ENCODE measurements around the gene ANKRD66. TPM values are rescaled to one million over a fixed set of nuclear protein-coding genes. Genes with fewer than 3 reads are reported as not detected.
"Not testable (repeated sequence)": the region's sequence is repeated elsewhere in the genome, so short reads cannot be mapped to it uniquely, and the experiment has no call there.

The ANKRD66 gene
- total RNA-seq, 1 experiment from 2014 or later: not detected

DNA sequence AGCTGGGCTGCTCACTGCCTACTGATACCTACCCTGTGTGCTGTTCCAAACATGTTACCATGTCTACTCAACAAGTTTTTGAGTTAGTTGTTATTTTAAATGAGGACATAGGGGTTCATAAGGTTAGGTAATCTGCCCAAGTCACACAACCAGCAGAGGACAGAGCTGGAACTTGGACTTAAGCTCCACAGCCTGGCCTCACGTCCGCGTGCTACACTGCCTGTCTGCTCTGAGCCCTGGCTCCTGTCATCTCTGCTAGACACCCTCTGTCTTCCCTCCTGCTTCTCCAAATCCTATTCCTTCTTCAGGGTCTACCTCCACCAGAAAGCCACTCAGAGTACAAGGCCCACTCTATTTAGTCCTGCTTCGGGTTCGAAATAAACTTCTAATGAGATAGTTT, 18.2 kb downstream of the ANKRD66 start:
- Histone ChIP-seq H3K4me1 (no peaks in the 10 kb centered on the region), H3K36me3 (no peaks in the 10 kb centered on the region)
- DNase-seq: no peak

DNA sequence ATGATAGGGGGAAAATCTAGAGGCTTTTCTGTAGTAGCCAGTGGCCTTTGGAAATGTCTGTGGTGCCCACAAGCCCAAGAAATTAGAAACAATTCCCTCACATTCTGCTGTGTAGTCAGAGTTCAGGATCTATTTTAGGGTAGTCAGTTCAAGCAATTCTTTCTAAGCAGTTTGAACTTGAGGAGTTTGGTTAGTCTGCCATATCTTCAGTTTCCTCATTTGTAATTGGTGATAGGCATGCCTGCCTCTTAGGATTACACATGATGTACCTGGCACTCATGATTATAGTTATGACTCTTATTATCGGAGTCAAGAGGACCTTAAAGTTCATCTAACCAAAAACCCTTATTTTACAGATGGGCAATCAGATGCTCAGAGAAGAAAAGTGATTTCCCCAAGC, 25.3 kb downstream of the ANKRD66 start:
- H3K36me3 ChIP-seq: no peaks in the 10 kb centered on the region

More for the DNA sequence above, 18.2 kb downstream of the ANKRD66 start:
- H3K27me3 ChIP-seq: no peaks in the 10 kb centered on the region
- no peaks in the 10 kb centered on the region for H3K9me3 ChIP-seq (replicated peaks)
- no peak overlapping the region for H3K27ac ChIP-seq
- no peak overlapping the region for H3K4me3 ChIP-seq

DNA sequence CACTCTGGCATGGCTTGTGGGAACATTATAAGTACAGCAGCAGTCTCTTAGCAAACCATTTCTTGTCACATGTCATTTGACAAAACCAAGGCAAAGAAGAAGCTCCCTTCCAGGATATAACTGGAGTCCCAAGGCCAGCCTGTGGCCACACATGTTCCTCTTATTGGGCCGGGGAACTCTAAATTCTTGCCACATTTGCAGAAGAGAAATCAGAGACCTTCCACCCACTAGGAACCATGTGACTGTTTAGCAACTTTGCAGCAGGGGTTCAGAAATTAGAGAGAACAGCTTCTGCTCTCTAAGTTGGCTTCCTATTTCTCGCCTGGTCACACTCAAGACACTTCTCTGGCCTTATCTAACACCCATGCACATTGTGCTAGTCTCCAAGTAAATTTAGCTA, 26.0 kb downstream of the ANKRD66 start:
- Histone ChIP-seq H3K27me3 (no peaks in the 10 kb centered on the region), H3K4me3 (no peak overlapping the region), H3K27ac (no peak overlapping the region), H3K36me3 (no peaks in the 10 kb centered on the region), H3K9me3 (replicated peaks) (no peaks in the 10 kb centered on the region), H3K4me1 (no peaks in the 10 kb centered on the region)
- no peak for DNase-seq

More for the DNA sequence above, 25.3 kb downstream of the ANKRD66 start:
- Histone ChIP-seq H3K9me3 (replicated peaks) (no peaks in the 10 kb centered on the region), H3K27ac (no peak overlapping the region), H3K27me3 (no peaks in the 10 kb centered on the region), H3K4me1 (no peaks in the 10 kb centered on the region), H3K4me3 (no peak overlapping the region)
- no peak for DNase-seq

DNA sequence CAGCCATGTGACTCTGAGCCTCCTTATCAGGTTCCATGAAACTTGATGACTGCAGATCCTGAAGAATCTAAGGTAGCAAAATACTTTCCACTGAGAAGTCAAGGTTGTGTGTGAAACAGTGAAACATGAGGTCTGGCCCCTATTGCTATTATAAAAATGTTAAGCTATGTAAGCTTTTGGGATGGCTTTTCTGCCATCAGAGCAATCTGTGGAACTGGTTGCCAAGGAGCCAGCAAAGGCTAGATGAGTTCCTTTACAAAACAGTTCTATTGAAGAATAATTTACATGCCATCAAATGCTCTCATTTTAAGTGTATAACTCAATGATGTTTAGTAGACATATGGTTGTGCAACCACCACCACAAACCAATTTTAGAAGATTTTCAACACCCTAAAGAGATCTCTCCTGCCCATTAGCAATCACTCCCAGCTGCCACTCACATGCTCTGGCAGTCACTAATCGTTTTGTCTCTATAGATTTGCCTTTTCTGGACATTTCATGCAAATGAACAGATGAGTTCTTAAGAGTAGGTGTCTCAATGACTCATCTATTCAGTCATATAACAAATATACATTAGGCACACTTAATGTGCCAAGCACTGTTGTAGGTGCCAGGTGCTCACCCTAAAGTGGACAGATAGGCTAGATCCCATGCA, 26.6 kb downstream of the ANKRD66 start:
- no peaks in the 10 kb centered on the region for H3K27me3 ChIP-seq
- no peak overlapping the region for H3K27ac ChIP-seq
- H3K9me3 ChIP-seq (replicated peaks): no peaks in the 10 kb centered on the region
- H3K36me3 ChIP-seq: no peaks in the 10 kb centered on the region
- DNase-seq: no peak
- no peaks in the 10 kb centered on the region for H3K4me1 ChIP-seq
- H3K4me3 ChIP-seq: no peak overlapping the region

DNA sequence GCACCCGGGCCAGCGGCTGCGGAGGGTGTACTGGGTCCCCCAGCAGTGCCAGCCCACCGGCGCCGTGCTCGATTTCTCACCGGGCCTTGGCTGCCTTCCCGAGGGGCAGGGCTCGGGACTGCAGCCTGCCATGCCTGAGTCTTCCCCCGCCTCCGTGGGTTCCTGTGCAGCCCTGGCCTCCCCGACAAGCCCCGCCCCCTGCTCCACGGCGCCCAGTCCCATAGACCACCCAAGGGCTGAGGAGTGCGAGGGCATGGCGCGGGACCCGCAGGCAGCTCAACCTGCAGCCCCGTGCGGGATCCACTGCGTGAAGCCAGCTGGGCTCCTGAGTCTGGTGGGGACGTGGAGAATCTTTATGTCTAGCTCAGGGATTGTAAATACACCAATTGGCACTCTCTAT, 28.0 kb downstream of the ANKRD66 start:
- not testable (repeated sequence) for DNase-seq; H3K27ac ChIP-seq; H3K4me1 ChIP-seq; H3K4me3 ChIP-seq; H3K27me3 ChIP-seq; H3K9me3 ChIP-seq (replicated peaks); H3K36me3 ChIP-seq

DNA sequence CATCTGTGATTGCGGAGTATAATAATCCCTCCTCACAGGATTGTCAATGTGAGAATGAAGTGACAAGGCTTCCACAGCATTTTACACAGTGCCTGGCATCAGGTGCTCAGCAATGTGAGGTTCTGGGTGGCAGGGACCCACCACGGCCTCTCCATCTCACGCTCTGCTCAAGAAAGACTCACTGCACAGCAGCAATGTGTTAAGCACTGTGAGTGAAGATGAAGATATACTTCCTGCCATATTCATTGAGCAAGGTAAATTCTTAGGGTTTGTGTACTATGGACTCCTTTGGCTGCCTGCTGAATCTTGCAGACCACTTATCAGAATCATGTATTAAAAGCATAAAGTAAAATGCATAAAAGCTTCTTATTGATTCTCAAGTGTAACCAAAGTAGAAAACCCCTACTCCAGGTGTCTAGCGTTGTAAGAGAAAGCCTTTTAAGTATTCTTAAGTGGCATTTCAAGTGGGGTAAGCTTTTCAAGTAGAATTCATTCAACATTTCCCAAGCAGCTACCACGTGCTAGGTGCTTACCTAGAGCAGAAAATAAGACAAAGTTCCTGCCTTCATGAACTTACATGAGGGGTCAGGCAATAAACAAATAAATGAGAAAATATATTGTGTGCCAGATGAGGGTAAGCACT, 29.5 kb downstream of the ANKRD66 start:
- Histone ChIP-seq H3K9me3 (replicated peaks) (no peaks in the 10 kb centered on the region), H3K27me3 (no peaks in the 10 kb centered on the region), H3K27ac (no peak overlapping the region), H3K36me3 (no peaks in the 10 kb centered on the region), H3K4me1 (no peaks in the 10 kb centered on the region), H3K4me3 (no peak overlapping the region)
- no peak for DNase-seq

DNA sequence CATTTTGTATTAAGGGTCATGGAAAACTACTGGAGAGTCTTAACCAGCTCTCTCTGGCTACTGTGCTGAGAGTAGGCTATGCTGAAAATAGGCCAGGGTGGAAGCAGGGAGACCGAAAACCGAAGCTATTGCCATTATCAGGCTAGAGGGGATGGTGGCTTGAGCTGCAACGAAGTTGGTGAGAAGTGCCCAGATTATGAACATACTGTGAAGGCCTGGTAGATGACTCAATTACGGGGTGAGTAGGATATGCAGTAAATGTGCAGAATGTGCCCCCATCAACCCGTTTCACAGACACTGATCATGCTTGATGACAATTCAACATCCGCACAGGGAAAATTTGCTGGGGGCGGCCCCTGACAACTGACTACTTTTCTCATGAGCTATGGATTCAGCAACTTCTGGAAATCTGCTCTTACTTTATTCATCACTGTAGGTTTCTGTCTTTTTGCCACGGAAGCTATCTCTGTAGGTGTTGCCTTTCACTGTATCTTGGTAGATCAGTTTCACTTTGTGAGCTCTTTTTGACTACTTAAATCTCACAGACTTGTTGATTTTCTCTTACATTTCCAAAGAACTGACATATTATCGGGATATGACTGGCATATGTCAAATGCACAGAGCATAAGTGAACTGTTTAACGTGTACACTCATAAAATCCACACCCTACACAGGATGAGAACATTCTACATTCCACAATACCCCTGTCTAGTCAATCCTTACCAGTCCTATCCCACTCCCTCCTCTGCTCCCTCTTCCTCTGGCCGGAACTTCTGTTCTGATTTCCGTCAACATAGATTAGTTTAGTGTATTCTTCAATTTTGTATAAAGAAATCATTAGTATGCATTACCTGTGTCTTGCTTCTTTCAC, 31.0 kb downstream of the ANKRD66 start:
- H3K27me3 ChIP-seq: no peaks in the 10 kb centered on the region
- no peak for DNase-seq
- H3K4me1 ChIP-seq: no peaks in the 10 kb centered on the region
- no peak overlapping the region for H3K27ac ChIP-seq
- no peaks in the 10 kb centered on the region for H3K9me3 ChIP-seq (replicated peaks)
- H3K4me3 ChIP-seq: no peak overlapping the region
- H3K36me3 ChIP-seq: no peaks in the 10 kb centered on the region

DNA sequence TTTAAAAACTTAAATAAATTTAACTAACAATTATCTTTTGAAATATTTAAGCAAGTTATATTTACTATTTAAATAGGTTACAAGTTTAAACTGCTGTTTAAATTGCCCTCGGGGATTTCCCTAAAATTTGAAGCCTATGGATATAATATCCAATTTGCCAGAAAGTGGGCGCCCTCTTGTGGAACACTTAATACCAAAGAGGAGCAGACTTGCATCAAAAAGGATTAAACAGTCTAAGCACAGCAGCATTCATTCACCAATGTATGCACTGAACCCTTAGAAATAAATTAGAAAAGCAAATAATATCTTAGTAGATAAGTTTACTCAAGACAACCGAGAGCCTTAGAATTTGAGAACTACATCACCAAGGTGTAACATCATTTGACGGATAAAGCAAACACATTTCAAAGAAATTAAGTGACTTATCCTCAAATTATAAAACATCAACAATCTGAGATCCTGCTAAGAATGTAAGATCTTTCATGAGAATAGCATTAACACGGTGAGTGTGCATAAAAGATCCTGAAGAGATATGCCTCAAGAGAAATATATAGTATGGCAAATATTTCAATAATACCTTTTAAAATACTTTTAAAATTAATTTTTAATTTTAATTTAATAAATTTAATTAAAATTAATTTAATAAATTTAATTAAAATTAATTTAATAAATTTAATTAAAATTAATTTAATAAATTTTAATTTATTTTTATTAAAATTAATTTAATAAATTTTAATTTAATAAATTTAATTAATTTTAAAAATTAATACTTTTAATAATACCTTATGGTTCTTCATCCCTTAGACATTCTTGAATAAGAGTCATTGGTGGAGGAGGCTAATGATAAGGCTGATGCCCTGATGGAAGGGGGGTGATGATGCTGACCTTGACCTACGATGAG, 35.0 kb downstream of the ANKRD66 start:
- peak; percentile 50 to 73 for DNase-seq
- Histone ChIP-seq H3K4me1 (no peaks in the 10 kb centered on the region), H3K4me3 (no peak overlapping the region), H3K27me3 (no peaks in the 10 kb centered on the region), H3K9me3 (replicated peaks) (no peaks in the 10 kb centered on the region), H3K36me3 (no peaks in the 10 kb centered on the region), H3K27ac (no peak overlapping the region)

DNA sequence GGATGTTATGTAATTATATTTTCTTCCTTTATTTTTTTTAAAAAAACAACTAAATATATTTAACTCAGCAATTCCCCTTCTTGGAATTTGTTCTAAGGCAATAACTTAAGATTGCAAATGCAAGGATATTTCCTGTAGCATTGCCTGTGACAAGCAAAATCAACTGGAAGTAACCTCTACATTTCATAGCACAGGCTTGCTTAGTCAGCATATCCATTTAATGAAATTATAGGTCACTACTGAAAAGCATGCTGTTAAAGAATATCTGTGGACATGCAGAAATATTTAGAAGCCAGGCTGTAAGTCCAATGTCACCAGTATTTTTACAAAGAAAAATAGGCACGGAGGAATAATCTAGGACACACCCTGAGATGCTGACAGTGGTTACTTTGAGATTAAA, 37.8 kb downstream of the ANKRD66 start:
- Histone ChIP-seq H3K36me3 (no peaks in the 10 kb centered on the region), H3K9me3 (replicated peaks) (no peaks in the 10 kb centered on the region), H3K4me3 (no peak overlapping the region), H3K4me1 (no peaks in the 10 kb centered on the region), H3K27ac (no peak overlapping the region), H3K27me3 (no peaks in the 10 kb centered on the region)
- no peak for DNase-seq

DNA sequence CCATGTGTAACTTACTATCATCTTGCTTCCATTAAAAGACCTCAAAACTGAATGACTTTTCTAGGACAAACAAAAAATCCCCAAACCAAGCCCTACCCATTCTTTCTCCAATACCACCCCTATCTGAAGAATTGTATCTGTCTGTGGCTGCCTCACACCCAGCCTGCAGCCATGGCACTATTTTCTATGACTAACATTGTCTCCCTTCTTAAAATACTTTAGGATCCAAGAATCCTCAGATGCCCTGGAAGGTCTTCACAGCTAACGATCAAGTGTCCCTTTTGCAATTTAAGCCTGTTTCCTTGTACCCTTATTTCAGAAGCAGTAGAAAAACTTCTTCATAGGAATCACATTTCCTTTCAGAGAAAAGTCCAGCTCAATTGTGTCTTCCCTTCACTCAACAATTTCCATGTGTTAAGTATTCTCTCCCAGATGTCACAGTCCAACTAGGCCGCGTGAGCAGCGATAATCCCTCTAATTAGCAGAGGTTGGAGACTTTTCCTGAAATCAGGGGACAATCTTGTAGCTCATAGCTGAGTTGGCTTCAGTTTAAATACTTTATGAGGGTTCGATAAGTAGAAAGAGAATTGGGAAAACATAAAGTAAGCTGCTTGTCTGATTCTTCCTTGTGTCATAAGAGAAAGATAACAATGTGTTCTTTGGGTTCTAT, 41.3 kb downstream of the ANKRD66 start:
- Histone ChIP-seq H3K4me1 (no peaks in the 10 kb centered on the region), H3K27ac (no peak overlapping the region)
- DNase-seq: no peak

DNA sequence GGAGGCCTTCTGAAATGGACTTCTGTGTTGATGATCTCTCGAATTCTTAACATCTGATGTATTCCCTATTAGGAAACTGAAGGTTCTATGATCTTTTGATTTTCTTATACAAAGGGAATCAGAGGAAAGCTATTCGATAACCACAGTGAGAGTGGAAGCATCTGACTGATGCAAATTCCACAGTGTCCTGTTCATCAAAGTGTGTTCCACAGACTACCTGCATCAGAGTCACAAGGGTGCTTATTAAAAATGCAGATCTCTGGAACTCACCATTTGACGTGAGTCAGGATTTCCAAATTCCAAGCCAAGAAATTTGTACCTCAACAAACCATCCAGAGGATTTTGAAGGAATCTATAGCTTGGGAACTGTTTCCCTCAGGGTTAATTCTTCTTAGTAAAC, 42.1 kb downstream of the ANKRD66 start:
- Histone ChIP-seq H3K4me1 (no peaks in the 10 kb centered on the region), H3K4me3 (no peak overlapping the region), H3K27me3 (no peaks in the 10 kb centered on the region), H3K27ac (no peak overlapping the region), H3K9me3 (replicated peaks) (no peaks in the 10 kb centered on the region), H3K36me3 (no peaks in the 10 kb centered on the region)
- no peak for DNase-seq

More for the DNA sequence above, 41.3 kb downstream of the ANKRD66 start:
- no peaks in the 10 kb centered on the region for H3K27me3 ChIP-seq
- H3K4me3 ChIP-seq: no peak overlapping the region
- H3K9me3 ChIP-seq (replicated peaks): no peaks in the 10 kb centered on the region
- H3K36me3 ChIP-seq: no peaks in the 10 kb centered on the region

DNA sequence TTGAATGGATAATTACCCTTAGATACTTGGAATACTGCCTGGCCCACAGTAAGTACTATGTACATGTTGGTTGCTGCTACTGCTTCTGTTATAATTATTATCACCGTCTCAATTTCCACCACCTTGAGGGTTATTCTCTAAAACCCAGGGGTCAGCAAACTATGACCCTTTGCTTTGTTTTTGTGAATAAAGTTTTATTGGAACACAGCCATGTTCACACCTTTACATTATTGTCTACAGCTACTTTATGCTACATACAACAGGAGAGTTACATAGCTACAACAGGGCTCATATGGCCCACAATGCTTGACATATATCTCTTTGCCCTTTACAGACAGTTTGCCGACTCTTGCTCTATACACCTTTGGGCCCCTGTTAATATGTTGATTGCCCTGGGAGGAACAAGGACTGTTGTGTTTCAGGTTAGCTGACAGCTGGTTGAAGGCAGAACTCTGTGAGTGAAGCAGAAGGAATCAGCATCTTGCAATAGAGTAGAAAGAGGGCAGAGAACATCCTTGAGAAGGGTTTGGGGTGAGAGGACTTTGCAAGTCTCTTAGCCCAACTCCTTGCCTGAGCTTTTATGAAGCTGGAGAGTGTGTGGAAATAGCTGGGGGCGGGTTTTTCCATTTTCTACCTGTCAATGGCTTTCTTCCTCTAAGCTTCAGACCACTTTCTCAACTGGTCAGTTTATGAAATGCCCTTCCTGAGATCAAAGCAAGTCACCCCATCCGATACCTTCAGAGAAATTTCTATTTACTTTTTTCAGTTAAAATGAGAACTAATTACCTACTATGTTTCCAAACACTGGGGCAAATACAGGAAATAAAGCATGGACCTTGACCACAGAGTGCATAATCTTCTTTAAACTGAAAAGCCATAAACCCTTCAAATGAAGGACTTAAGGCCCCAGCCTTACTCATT, 43.0 kb downstream of the ANKRD66 start:
- H3K27me3 ChIP-seq: no peaks in the 10 kb centered on the region
- H3K9me3 ChIP-seq (replicated peaks): no peaks in the 10 kb centered on the region
- no peak overlapping the region for H3K4me3 ChIP-seq
- H3K36me3 ChIP-seq: no peaks in the 10 kb centered on the region
- no peaks in the 10 kb centered on the region for H3K4me1 ChIP-seq
- DNase-seq: no peak
- no peak overlapping the region for H3K27ac ChIP-seq

DNA sequence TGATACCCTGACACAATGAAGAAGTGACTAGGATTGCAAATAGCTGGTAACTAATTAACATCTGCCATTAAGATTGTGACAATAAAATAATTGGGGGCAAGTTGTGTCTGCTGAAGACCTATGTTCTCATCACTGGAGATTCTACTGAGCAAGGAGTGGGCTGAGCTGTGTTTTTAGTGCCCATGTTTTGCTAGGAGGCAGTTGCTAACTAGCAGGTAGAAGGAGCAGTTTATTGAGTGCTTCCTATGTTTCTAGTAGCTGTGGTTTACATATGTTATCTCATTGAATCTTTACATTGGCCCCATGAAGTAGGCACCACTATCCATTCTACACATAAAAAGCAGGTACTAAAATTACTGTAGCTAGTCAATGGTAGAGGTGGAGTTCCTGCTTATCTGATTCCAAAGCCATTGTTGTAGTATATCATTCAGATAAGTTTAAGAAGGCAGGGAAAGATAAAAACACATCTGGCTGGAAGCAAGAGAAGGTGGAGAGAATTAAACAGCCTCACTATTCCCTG, 43.7 kb downstream of the ANKRD66 start:
- H3K4me3 ChIP-seq: no peak overlapping the region
- no peak for DNase-seq
- H3K36me3 ChIP-seq: no peaks in the 10 kb centered on the region
- H3K4me1 ChIP-seq: no peaks in the 10 kb centered on the region
- no peaks in the 10 kb centered on the region for H3K27me3 ChIP-seq
- no peak overlapping the region for H3K27ac ChIP-seq
- no peaks in the 10 kb centered on the region for H3K9me3 ChIP-seq (replicated peaks)

Measured in SJCRH30 (cell line).